Hepatocyte (in vitro differentiated cells): ENCODE data around the gene TDRKH. TPM values are rescaled to one million over a fixed set of nuclear protein-coding genes. Genes with fewer than 3 reads are reported as not detected.

Source experiments
- DNase-seq: peaks from one replicate; pipeline ENCODE4 v3.0.0-alpha.2; 2016; ENCODE audit warnings: low spot score
- H2AFZ ChIP-seq: fragments of 200-600 bp; sonication (generic); 2 replicates; pipeline ENCODE4 v1.6.0; 2016; ENCODE audit warnings: antibody characterized with exemption, mild to moderate bottlenecking
- H3K27ac ChIP-seq: fragments of 200-600 bp; sonication (generic); 2 replicates; pipeline ENCODE4 v1.5.1; 2016; ENCODE audit warnings: mild to moderate bottlenecking
- H3K27me3 ChIP-seq: fragments of 200-600 bp; sonication (generic); 2 replicates; pipeline ENCODE4 v1.6.1; 2016
- H3K36me3 ChIP-seq: fragments of 200-600 bp; sonication (generic); replicated peaks from 2 replicates; pipeline ENCODE4 v1.5.1; 2016; ENCODE audit warnings: low read depth; ENCODE audit not compliant: insufficient read depth
- H3K4me1 ChIP-seq: fragments of 200-600 bp; sonication (generic); 2 replicates; pipeline ENCODE4 v1.5.1; 2016; ENCODE audit warnings: mild to moderate bottlenecking, moderate library complexity; ENCODE audit not compliant: insufficient read depth
- H3K4me2 ChIP-seq: fragments of 200-600 bp; sonication (generic); 2 replicates; pipeline ENCODE4 v1.6.0; 2016
- H3K4me3 ChIP-seq: fragments of 200-600 bp; sonication (generic); 2 replicates; pipeline ENCODE4 v1.5.1; 2016; ENCODE audit warnings: mild to moderate bottlenecking
- H3K79me2 ChIP-seq: fragments of 200-600 bp; sonication (generic); 2 replicates; pipeline ENCODE4 v1.6.0; 2017; ENCODE audit warnings: mild to moderate bottlenecking
- H3K9me2 ChIP-seq: fragments of 200-600 bp; sonication (generic); replicated peaks from 2 replicates; pipeline ENCODE4 v1.6.0; 2017; ENCODE audit warnings: mild to moderate bottlenecking; ENCODE audit not compliant: insufficient read depth
- H3K9me3 ChIP-seq: fragments of 200-600 bp; sonication (generic); 2 replicates; pipeline ENCODE4 v1.5.1; 2016; ENCODE audit warnings: low read depth, mild to moderate bottlenecking
- H4K20me1 ChIP-seq: fragments of 200-600 bp; sonication (generic); 2 replicates; pipeline ENCODE4 v1.6.0; 2016; ENCODE audit warnings: mild to moderate bottlenecking; ENCODE audit not compliant: insufficient read depth, poor library complexity, severe bottlenecking
- CTCF ChIP-seq: fragments of 200-600 bp; sonication (generic); IDR thresholded peaks from 2 replicates; pipeline ENCODE4 v1.5.1; 2016; ENCODE audit warnings: antibody characterized with exemption, mild to moderate bottlenecking; ENCODE audit not compliant: poor library complexity
- EZH2 ChIP-seq: fragments of 200-600 bp; sonication (generic); IDR thresholded peaks from 2 replicates; pipeline ENCODE4 v1.6.1; 2016; ENCODE audit warnings: antibody characterized with exemption, mild to moderate bottlenecking, borderline replicate concordance
- EZH2phosphoT487 ChIP-seq: fragments of 200-600 bp; sonication (generic); IDR thresholded peaks from one replicate; pipeline ENCODE4 v1.6.1; 2018; ENCODE audit warnings: antibody characterized with exemption, mild to moderate bottlenecking, low read depth, moderate library complexity; ENCODE audit not compliant: unreplicated experiment, severe bottlenecking
- WGBS: methylation state at CpG from one replicate; pipeline ENCODE4 v1.1.6; 2016; ENCODE audit warnings: low lambda C conversion rate; ENCODE audit errors: missing lambda C conversion rate; 5-methylcytosine and 5-hydroxymethylcytosine counted together
- polyA plus RNA-seq: library from polyadenylated mRNA; unstranded; fragments of >200 nt; fragmentation: Nextera tagmentation; extraction: Ambion mirVana; gene quantifications from 2 replicates; pipeline ENCODE4 v1.2.1, GENCODE V29; 2016
- total RNA-seq: library from RNA; depleted of rRNA; stranded (reverse); fragments of >200 nt; gene quantifications from 2 replicates; pipeline ENCODE4 v1.2.3, GENCODE V29; 2014

TDRKH gene
- total and polyA plus RNA-seq, 2 experiments from 2014 or later = 1.8 to 3.4 TPM

- Histone ChIP-seq H3K27ac (no peak overlapping the region), H3K27me3 (no peaks in the 10 kb centered on the region), H3K4me2 (no peak overlapping the region), H3K36me3 (no peaks in the 10 kb centered on the region), H3K4me1 (no peaks in the 10 kb centered on the region), H4K20me1 (no peaks in the 10 kb centered on the region), H3K9me3 (no peaks in the 10 kb centered on the region), H3K9me2 (no peaks in the 10 kb centered on the region), H3K4me3 (no peak overlapping the region), H2AFZ (no peak overlapping the region), H3K79me2 (no peaks in the 10 kb centered on the region)
- 78% methylated on average over 8 of the region's 8 CpGs for WGBS
- no peak for DNase-seq
- TF ChIP-seq EZH2 = no peak
- TF ChIP-seq CTCF = no peak
- TF ChIP-seq EZH2phosphoT487 = no peak
Observed at GRCh38 chr1:151823175-151823574, 32.9 kb upstream of the TDRKH start.

- H3K27me3 ChIP-seq = no peaks in the 10 kb centered on the region
Observed at GRCh38 chr1:151822404-151822803, 32.1 kb upstream of the TDRKH start.

GRCh38 chr1:151820940-151821339 lies 30.6 kb upstream of the TDRKH start:
- Histone ChIP-seq H2AFZ (no peak overlapping the region), H3K9me2 (no peaks in the 10 kb centered on the region), H3K4me2 (no peak overlapping the region), H3K9me3 (no peaks in the 10 kb centered on the region), H4K20me1 (no peaks in the 10 kb centered on the region), H3K4me3 (no peak overlapping the region), H3K36me3 (no peaks in the 10 kb centered on the region), H3K27ac (no peak overlapping the region), H3K27me3 (no peaks in the 10 kb centered on the region), H3K4me1 (no peaks in the 10 kb centered on the region), H3K79me2 (no peaks in the 10 kb centered on the region)
- DNase-seq = no peak
- TF ChIP-seq EZH2 (no peak), CTCF (no peak), EZH2phosphoT487 (no peak)
- WGBS = 42% methylated on average over 2 of the region's 2 CpGs

More at GRCh38 chr1:151822404-151822803, 32.1 kb upstream of the TDRKH start:
- no peak overlapping the region for H3K4me3 ChIP-seq
- DNase-seq = no peak
- H4K20me1 ChIP-seq = no peaks in the 10 kb centered on the region
- H3K4me1 ChIP-seq = no peaks in the 10 kb centered on the region
- H3K9me2 ChIP-seq = no peaks in the 10 kb centered on the region
- no peaks in the 10 kb centered on the region for H3K79me2 ChIP-seq
- 55% methylated on average over 7 of the region's 7 CpGs for WGBS
- no peak overlapping the region for H2AFZ ChIP-seq
- no peak overlapping the region for H3K27ac ChIP-seq
- H3K36me3 ChIP-seq = no peaks in the 10 kb centered on the region
- H3K9me3 ChIP-seq = no peaks in the 10 kb centered on the region
- H3K4me2 ChIP-seq = no peak overlapping the region
- TF ChIP-seq EZH2 (no peak), EZH2phosphoT487 (no peak), CTCF (no peak)
